ENCODE results near the gene COL10A1.

DNA sequence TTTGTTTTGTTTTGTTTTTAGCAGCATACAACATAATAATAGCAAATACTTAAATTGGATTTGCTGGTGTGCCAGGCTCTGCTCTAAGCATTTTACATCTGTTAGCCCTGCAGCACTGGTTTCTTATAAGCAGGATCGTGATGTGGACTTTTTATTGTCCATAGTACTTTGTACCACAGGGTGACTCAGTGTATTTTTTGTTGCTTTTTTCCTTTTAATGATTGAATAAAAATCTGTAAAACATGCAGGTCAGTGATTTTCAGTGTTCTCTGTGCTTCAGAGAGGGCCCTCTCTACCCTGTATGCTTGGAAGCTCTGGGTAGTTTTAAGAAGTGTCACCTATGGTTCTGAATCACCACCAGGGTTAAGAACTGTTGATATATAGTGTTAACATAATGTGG lies 21.3 kb downstream of the COL10A1 start:
- TF ChIP-seq, protein P1, sequence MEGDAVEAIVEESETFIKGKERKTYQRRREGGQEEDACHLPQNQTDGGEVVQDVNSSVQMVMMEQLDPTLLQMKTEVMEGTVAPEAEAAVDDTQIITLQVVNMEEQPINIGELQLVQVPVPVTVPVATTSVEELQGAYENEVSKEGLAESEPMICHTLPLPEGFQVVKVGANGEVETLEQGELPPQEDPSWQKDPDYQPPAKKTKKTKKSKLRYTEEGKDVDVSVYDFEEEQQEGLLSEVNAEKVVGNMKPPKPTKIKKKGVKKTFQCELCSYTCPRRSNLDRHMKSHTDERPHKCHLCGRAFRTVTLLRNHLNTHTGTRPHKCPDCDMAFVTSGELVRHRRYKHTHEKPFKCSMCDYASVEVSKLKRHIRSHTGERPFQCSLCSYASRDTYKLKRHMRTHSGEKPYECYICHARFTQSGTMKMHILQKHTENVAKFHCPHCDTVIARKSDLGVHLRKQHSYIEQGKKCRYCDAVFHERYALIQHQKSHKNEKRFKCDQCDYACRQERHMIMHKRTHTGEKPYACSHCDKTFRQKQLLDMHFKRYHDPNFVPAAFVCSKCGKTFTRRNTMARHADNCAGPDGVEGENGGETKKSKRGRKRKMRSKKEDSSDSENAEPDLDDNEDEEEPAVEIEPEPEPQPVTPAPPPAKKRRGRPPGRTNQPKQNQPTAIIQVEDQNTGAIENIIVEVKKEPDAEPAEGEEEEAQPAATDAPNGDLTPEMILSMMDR (IDR thresholded peaks at IDR 0.05): no peak
- TF ChIP-seq EZH2phosphoT487 (IDR thresholded peaks at IDR 0.05): no peak
- TF ChIP-seq EZH2 (IDR thresholded peaks at IDR 0.05): no peak

Data from neural progenitor cell (in vitro differentiated cells).